K562 (cell line): ENCODE results near the gene CERS4. TPM values are rescaled to one million over a fixed set of nuclear protein-coding genes. Genes with fewer than 3 reads are reported as not detected.

Experiments
- ARID2 ChIP-seq: fragments of 450-650 bp; IDR thresholded peaks from 2 replicates; pipeline ENCODE4 v1.6.1; 2017; ENCODE audit warnings: antibody characterized with exemption, mild to moderate bottlenecking
- BDP1 ChIP-seq: IDR thresholded peaks from 3 replicates; pipeline ENCODE4 v1.6.1; 2011; ENCODE audit not compliant: insufficient read length, insufficient read depth
- CBX1 ChIP-seq: sonication (generic); IDR thresholded peaks from 2 replicates; pipeline ENCODE4 v1.6.1; 2016; ENCODE audit warnings: antibody characterized with exemption, low read depth, mild to moderate bottlenecking
- CBX5 ChIP-seq: IDR thresholded peaks from 2 replicates; pipeline ENCODE4 v1.6.1; 2014; ENCODE audit warnings: low read depth, borderline replicate concordance
- CCNT2 ChIP-seq: IDR thresholded peaks from 2 replicates; pipeline ENCODE4 v1.6.1; 2011; ENCODE audit warnings: borderline replicate concordance, low read depth, mild to moderate bottlenecking, moderate library complexity, mixed read lengths, low read length; ENCODE audit not compliant: insufficient read length; ENCODE audit errors: extremely low read depth
- ELF2 ChIP-seq: fragments of 250-450 bp; sonication (Bioruptor Pico); IDR thresholded peaks from 2 replicates; pipeline ENCODE4 v1.5.0; 2021; ENCODE audit warnings: mild to moderate bottlenecking
- HNRNPH1 ChIP-seq: fragments of 200-400 bp; formaldehyde crosslinking; optimal IDR thresholded peaks from 2 replicates; pipeline ENCODE3; 2017; ENCODE audit warnings: low read depth, mild to moderate bottlenecking, low read length, moderate library complexity
- KLF6 ChIP-seq: fragments of 250-450 bp; sonication (Bioruptor Pico); IDR thresholded peaks from 2 replicates; pipeline ENCODE4 v1.4.0; 2020; ENCODE audit warnings: mild to moderate bottlenecking, moderate library complexity, borderline replicate concordance
- MBD1 ChIP-seq: fragments of 250-450 bp; sonication (Bioruptor Pico); IDR thresholded peaks from 2 replicates; pipeline ENCODE4 v1.8.0; 2022; ENCODE audit warnings: inconsistent platforms
- MTA3 ChIP-seq: fragments of 450-650 bp; formaldehyde crosslinking; IDR thresholded peaks from 2 replicates; pipeline ENCODE4 v1.6.1; 2017; ENCODE audit warnings: mild to moderate bottlenecking, borderline replicate concordance
- NCOR1 ChIP-seq: fragments of 450-650 bp; IDR thresholded peaks from 2 replicates; pipeline ENCODE4 v1.6.1; 2016; ENCODE audit warnings: mild to moderate bottlenecking, moderate library complexity
- NFRKB ChIP-seq: fragments of 450-650 bp; IDR thresholded peaks from 2 replicates; pipeline ENCODE4 v1.6.1; 2016; ENCODE audit warnings: low read depth
- NKRF ChIP-seq: fragments of 450-650 bp; IDR thresholded peaks from 2 replicates; pipeline ENCODE4 v1.6.1; 2016; ENCODE audit warnings: borderline replicate concordance
- PHF21A ChIP-seq: fragments of 450-650 bp; IDR thresholded peaks from 2 replicates; pipeline ENCODE4 v1.6.1; 2017; ENCODE audit warnings: low read depth, borderline replicate concordance
- PTTG1 ChIP-seq: fragments of 450-650 bp; IDR thresholded peaks from 2 replicates; pipeline ENCODE4 v1.6.1; 2016; ENCODE audit warnings: low read depth, mild to moderate bottlenecking, missing genetic modification characterization, missing compliant biosample characterization
- RB1 ChIP-seq: fragments of 450-650 bp; IDR thresholded peaks from 2 replicates; pipeline ENCODE4 v1.6.1; 2017; ENCODE audit warnings: low read depth, mild to moderate bottlenecking
- RFX7 ChIP-seq: fragments of 250-450 bp; sonication (Bioruptor Pico); IDR thresholded peaks from 2 replicates; pipeline ENCODE4 v1.5.1; 2021; ENCODE audit warnings: mild to moderate bottlenecking
- SIN3B ChIP-seq: fragments of 450-650 bp; IDR thresholded peaks from 2 replicates; pipeline ENCODE4 v1.6.1; 2017; ENCODE audit warnings: low read depth, mild to moderate bottlenecking, moderate library complexity
- SMAD2 ChIP-seq: fragments of 150-350 bp; IDR thresholded peaks from 2 replicates; pipeline ENCODE4 v1.6.1; 2014; ENCODE audit warnings: low read depth, mild to moderate bottlenecking, low read length
- SMARCA4 ChIP-seq: fragments of 450-650 bp; IDR thresholded peaks from 2 replicates; pipeline ENCODE4 v1.6.1; 2016
- SRSF3 ChIP-seq: fragments of 200-400 bp; formaldehyde crosslinking; IDR thresholded peaks from 2 replicates; pipeline ENCODE4 v1.6.1; 2016; ENCODE audit warnings: mild to moderate bottlenecking, low read length, moderate library complexity; ENCODE audit not compliant: insufficient read depth
- TAF7 ChIP-seq: fragments of 450-650 bp; IDR thresholded peaks from 2 replicates; pipeline ENCODE4 v1.6.1; 2016; ENCODE audit warnings: missing genetic modification characterization, missing compliant biosample characterization
- TARDBP ChIP-seq: fragments of 450-650 bp; IDR thresholded peaks from 2 replicates; pipeline ENCODE4 v1.6.1; 2016
- THRAP3 ChIP-seq: fragments of 450-650 bp; IDR thresholded peaks from 2 replicates; pipeline ENCODE4 v1.6.1; 2016; ENCODE audit warnings: mild to moderate bottlenecking, inconsistent platforms, borderline replicate concordance
- U2AF2 ChIP-seq: fragments of 200-400 bp; formaldehyde crosslinking; optimal IDR thresholded peaks from 2 replicates; pipeline ENCODE3; 2017; ENCODE audit warnings: low read depth, mild to moderate bottlenecking, low read length
- ZNF384 ChIP-seq: IDR thresholded peaks from 2 replicates; pipeline ENCODE4 v1.6.1; 2012; ENCODE audit warnings: low read depth, low read length, improper control_type of control experiment
- ZNF644 ChIP-seq: fragments of 200-800 bp; sonication (Bioruptor generic); IDR thresholded peaks from 2 replicates; pipeline ENCODE4 v1.6.1; 2016; ENCODE audit warnings: low read depth, missing genetic modification characterization, missing compliant biosample characterization
- ZNF707 ChIP-seq: fragments of 250-450 bp; sonication (Bioruptor Pico); conservative IDR thresholded peaks from 2 replicates; pipeline ENCODE4 v1.8.0; 2022; ENCODE audit warnings: inconsistent platforms, mild to moderate bottlenecking, moderate library complexity
- ZNF79 ChIP-seq: fragments of 250-450 bp; sonication (Bioruptor Pico); IDR thresholded peaks from 2 replicates; pipeline ENCODE4 v1.4.0; 2020; ENCODE audit warnings: low read depth, mild to moderate bottlenecking, moderate library complexity
- polyA plus RNA-seq, 8 experiments: library from polyadenylated mRNA; depleted of rRNA in 4 of 8; stranded (reverse) in 5 of 8; unstranded in 3 of 8; fragments of >200 nt; fragmentation: Nextera tagmentation in 2 of 8; fragmentation: Illumina TruSeq in 1 of 8; extraction: Ambion mirVana in 2 of 8; extraction: Trizol in 1 of 8; gene quantifications; 2 replicates each; pipeline versions ENCODE4 v1.2.1 to v1.2.3, GENCODE V29; 2011 to 2014; ENCODE audit warnings: inconsistent platforms in 1 of 8, missing spikeins in 1 of 8
- total RNA-seq, 7 experiments: library from RNA; depleted of rRNA in 6 of 7; stranded (reverse); fragments of >200 nt in 6 of 7; fragmentation: Illumina TruSeq in 2 of 7; extraction: Trizol in 2 of 7; gene quantifications; 2 replicates each; pipeline versions ENCODE4 v1.2.1 to v1.2.3, GENCODE V29; 2011 to 2021; ENCODE audit warnings: low replicate concordance in 1 of 7

CERS4 gene
- total and polyA plus RNA-seq, 9 of the 15 experiments (the other 6 are each of a cell fraction or from before 2014, with no cell fraction given): 0.14 to 4.4 (median 2.9) TPM; not detected in 1

GRCh38 chr19:8208119-8208921 is 850 bp upstream of the CERS4 start (continued):
- TF ChIP-seq ELF2: no peak
- TF ChIP-seq TARDBP: no peak
- TF ChIP-seq SIN3B: no peak
- no peak for TF ChIP-seq ZNF384
- TF ChIP-seq RFX7 (CRISPR knock-in tag): no peak
- TF ChIP-seq SMAD2: no peak
- no peak for TF ChIP-seq ZNF644
- TF ChIP-seq SMARCA4: 0 out of 2 replicates have a peak, but pooled peaks have one; percentile 20
- TF ChIP-seq NKRF: no peak
- no peak for TF ChIP-seq CBX5
- no peak for TF ChIP-seq BDP1
- no peak for TF ChIP-seq ZNF707 (CRISPR knock-in tag)
- no peak for TF ChIP-seq HNRNPH1
- TF ChIP-seq U2AF2: no peak
- no peak for TF ChIP-seq RB1
- TF ChIP-seq PTTG1 (tag): no peak
- TF ChIP-seq CCNT2: peak; percentile 11
- no peak for TF ChIP-seq MBD1 (CRISPR knock-in tag)
- TF ChIP-seq KLF6 (CRISPR knock-in tag): no peak
- TF ChIP-seq TAF7: no peak
- 0 out of 2 replicates have a peak, but pooled peaks have one; percentile 35 for TF ChIP-seq MTA3
- TF ChIP-seq NCOR1: no peak
- no peak for TF ChIP-seq THRAP3
- 0 out of 2 replicates have a peak, but pooled peaks have one; percentile 13 for TF ChIP-seq CBX1
- TF ChIP-seq NFRKB: no peak
- TF ChIP-seq ZNF79 (CRISPR knock-in tag): no peak
- TF ChIP-seq SRSF3: no peak
- TF ChIP-seq PHF21A: peak; percentile 85
- no peak for TF ChIP-seq ARID2
